Peyer's patch (tissue), 4 donors: ENCODE results near the gene SLC6A11. TPM values are rescaled to one million over a fixed set of nuclear protein-coding genes. Genes with fewer than 3 reads are reported as not detected.

ENCODE experiments used
- DNase-seq, 3 donors: peaks; one replicate each; pipeline ENCODE4 v3.0.0-alpha.2; 2017 to 2019
- H3K27ac ChIP-seq, 4 donors: fragments of 200-600 bp; sonication (generic); one replicate each; pipeline ENCODE4 v1.5.1; 2016 to 2019
- H3K27me3 ChIP-seq, 2 donors: fragments of 200-600 bp; sonication (generic); one replicate each; pipeline ENCODE4 v1.5.1; 2019
- H3K36me3 ChIP-seq, 3 donors: fragments of 200-600 bp; sonication (generic); one replicate each; pipeline ENCODE4 v1.5.1; 2016 to 2019
- H3K4me1 ChIP-seq, 4 donors: fragments of 200-600 bp; sonication (generic); one replicate each; pipeline ENCODE4 v1.5.1; 2016 to 2019
- H3K4me3 ChIP-seq, 4 donors: fragments of 200-600 bp; sonication (generic); 1 replicate in 3 of 4; 2 replicates in 1 of 4; pipeline ENCODE4 v1.5.1; 2016 to 2019; ENCODE audit warnings: mild to moderate bottlenecking in 1 of 4
- H3K9me3 ChIP-seq, 4 donors: fragments of 200-600 bp; sonication (generic); one replicate each; pipeline ENCODE4 v1.5.1; 2016 to 2019; ENCODE audit warnings: mild to moderate bottlenecking in 1 of 4
- POLR2A ChIP-seq, 2 donors: fragments of 450-650 bp; IDR thresholded peaks; one replicate each; pipeline ENCODE4 v1.5.1; 2017; ENCODE audit warnings: antibody characterized with exemption in 2 of 2, mild to moderate bottlenecking in 2 of 2, moderate library complexity in 2 of 2
- total RNA-seq, 4 donors: library from RNA; depleted of rRNA; stranded (reverse); fragments of >200 nt; gene quantifications; one replicate each; pipeline ENCODE4 v1.1.0, GENCODE V29; 2016
- TF ChIP-seq, protein P1 (sequence below), 6 experiments: fragments of 450-650 bp in 4 of 6; fragments of 200-600 bp in 2 of 6; sonication (generic) in 1 of 6; IDR thresholded peaks; one replicate each; pipeline ENCODE4 v1.5.1; 2017 to 2019; ENCODE audit warnings: antibody characterized with exemption in 6 of 6, mild to moderate bottlenecking in 3 of 6, moderate library complexity in 1 of 6

SLC6A11 gene
- total RNA-seq, 4 donors from 2014 or later: not detected

DNA sequence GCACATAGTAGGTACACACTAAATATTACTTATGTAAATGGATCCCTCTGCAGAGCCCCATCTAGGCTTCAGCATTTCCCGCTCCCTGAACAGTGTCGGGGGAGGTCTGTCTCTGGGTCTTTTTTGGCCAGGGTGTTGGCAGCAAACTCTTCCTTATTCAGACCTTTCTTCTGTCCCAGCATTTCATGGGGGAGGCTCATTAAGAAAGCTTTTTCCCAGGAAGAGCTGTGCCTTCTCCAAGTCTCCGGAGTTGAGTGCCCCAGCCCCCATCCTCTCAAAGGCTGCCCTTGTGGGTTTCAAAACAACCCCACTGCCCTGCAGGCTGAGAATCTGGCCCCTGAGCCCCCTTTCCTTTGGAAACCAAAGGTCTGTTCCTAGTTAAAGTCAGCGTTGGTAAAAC is 25.1 kb downstream of the SLC6A11 start:
- no peak overlapping the region for H3K27ac ChIP-seq
- H3K9me3 ChIP-seq: no peaks in the 10 kb centered on the region
- no peak for TF ChIP-seq POLR2A (IDR thresholded peaks at IDR 0.05)
- TF ChIP-seq, protein P1, sequence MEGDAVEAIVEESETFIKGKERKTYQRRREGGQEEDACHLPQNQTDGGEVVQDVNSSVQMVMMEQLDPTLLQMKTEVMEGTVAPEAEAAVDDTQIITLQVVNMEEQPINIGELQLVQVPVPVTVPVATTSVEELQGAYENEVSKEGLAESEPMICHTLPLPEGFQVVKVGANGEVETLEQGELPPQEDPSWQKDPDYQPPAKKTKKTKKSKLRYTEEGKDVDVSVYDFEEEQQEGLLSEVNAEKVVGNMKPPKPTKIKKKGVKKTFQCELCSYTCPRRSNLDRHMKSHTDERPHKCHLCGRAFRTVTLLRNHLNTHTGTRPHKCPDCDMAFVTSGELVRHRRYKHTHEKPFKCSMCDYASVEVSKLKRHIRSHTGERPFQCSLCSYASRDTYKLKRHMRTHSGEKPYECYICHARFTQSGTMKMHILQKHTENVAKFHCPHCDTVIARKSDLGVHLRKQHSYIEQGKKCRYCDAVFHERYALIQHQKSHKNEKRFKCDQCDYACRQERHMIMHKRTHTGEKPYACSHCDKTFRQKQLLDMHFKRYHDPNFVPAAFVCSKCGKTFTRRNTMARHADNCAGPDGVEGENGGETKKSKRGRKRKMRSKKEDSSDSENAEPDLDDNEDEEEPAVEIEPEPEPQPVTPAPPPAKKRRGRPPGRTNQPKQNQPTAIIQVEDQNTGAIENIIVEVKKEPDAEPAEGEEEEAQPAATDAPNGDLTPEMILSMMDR (IDR thresholded peaks at IDR 0.05): no peak
- no peaks in the 10 kb centered on the region for H3K36me3 ChIP-seq
- DNase-seq: no peak
- no peaks in the 10 kb centered on the region for H3K27me3 ChIP-seq
- no peaks in the 10 kb centered on the region for H3K4me1 ChIP-seq
- H3K4me3 ChIP-seq: no peak overlapping the region

DNA sequence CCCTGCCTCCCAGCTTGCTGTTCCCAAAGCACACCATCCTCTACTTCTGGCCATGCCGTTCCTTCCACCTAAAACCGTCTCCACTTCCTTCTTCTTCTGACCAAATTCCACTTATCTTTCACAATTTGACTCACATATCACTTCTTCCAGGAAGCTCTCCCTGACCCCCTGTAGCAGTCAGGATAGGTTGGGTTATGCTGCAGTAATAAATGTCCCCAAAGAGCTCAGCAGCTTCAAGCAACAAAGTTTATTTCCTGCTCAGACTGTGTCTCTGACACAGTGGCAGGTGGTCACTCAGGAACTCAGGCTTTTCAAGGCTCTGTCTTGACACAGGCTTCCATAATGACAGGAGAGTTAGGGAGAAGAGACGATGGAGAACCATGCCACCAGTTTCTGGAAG is 27.4 kb downstream of the SLC6A11 start:
- Histone ChIP-seq H3K27ac (no peak overlapping the region), H3K4me3 (no peak overlapping the region), H3K9me3 (no peaks in the 10 kb centered on the region), H3K27me3 (no peaks in the 10 kb centered on the region), H3K4me1 (no peaks in the 10 kb centered on the region), H3K36me3 (no peaks in the 10 kb centered on the region)
- DNase-seq: no peak
- TF ChIP-seq, protein P1 (IDR thresholded peaks at IDR 0.05): no peak
- TF ChIP-seq POLR2A (IDR thresholded peaks at IDR 0.05): no peak

DNA sequence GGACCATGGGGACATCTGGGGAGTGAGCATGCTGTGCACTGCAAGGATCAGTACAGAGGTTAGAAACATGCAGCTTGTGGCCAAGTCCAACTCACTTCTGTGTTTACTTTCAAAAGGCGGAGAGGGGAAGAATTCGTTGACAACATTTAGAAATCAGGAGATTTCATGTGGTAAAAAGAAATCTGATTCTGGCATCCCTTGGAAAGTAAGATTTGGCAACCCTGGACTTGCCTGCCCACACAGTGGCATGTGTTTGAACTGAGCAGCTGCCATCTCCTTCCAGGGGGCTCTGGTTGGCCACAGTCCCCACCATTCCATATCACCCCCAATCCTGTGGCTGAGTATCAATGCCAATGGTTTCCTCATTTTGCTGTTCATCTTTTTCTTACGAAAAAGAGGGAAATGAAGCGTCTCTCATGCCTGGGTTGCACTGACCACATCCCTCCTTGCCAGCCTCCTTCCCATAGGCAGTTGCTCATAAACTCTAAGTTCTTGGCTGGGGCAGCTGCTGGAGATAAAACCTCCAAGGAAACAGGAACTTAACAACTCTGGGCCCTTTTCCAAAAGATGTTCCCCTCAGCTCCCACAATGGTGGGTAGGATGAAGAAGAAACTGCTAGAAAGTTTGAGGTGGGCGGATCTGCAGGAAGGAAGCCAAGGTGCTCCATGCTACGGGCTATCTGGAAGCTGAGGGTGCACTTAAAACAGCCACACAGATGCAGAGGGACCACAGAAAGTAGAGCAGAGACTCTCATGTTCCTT is 29.2 kb downstream of the SLC6A11 start:
- Histone ChIP-seq H3K9me3 (no peaks in the 10 kb centered on the region), H3K4me1 (no peaks in the 10 kb centered on the region), H3K27ac (no peak overlapping the region), H3K27me3 (no peaks in the 10 kb centered on the region), H3K4me3 (no peak overlapping the region), H3K36me3 (no peaks in the 10 kb centered on the region)
- DNase-seq: no peak
- TF ChIP-seq, protein P1 (IDR thresholded peaks at IDR 0.05): no peak
- no peak for TF ChIP-seq POLR2A (IDR thresholded peaks at IDR 0.05)

DNA sequence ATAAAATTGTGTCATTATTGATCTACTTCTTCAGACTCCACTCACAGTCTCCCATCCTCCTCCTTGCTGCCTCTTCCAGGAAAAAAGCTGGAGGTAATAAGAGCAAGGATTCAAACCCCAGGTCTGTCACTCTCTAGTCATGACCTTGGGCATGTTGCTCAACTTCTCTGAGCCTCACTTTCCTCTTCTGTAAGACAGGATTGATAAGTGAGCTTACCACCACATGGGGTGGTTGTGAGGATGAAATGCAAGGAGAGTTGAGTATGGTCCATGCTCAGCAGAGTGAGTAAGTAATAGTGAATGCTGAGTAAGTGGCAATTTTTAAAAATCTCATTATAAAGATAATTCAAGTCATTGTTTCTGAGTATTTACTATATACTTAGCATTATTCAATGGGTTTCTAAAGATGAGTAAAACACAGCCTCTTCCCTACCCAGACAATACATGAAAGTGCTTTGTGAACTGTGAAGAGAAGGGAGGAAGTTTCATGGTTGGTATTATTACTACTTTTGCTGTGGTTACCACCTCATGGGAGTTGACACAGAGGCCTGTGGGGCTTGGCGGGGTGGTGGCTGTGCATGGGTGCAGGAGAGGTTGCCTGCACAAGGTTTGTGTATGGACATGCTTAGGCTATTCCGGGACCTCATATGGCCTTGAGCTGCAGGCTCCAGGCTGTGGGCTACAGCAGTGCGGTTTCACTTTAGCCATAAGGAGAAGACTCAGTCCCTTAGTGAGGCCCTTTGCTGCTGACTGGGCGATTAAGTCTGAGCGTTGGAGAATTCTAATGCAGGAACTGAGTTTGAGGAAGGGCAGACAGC is 30.0 kb downstream of the SLC6A11 start:
- Histone ChIP-seq H3K9me3 (no peaks in the 10 kb centered on the region), H3K27me3 (no peaks in the 10 kb centered on the region), H3K4me3 (no peak overlapping the region), H3K4me1 (no peaks in the 10 kb centered on the region), H3K27ac (no peak overlapping the region), H3K36me3 (no peaks in the 10 kb centered on the region)
- TF ChIP-seq POLR2A (IDR thresholded peaks at IDR 0.05): no peak
- TF ChIP-seq, protein P1 (IDR thresholded peaks at IDR 0.05): no peak
- no peak for DNase-seq

DNA sequence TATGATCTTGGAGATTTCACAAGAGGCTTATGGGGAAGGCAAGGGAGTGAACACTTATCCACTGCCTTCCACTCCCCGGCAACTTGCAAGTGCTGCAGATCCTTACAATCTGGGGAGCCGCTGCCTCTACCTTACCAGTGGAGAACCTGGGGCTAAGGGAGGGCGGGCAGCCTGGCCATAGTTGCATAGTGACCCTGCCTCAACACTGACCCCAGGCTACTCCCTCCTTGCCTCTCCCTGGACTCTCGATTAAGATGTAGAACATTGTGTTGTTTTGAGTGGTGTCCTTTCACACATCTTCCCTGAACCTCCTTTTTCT is 30.6 kb downstream of the SLC6A11 start:
- Histone ChIP-seq H3K36me3 (no peaks in the 10 kb centered on the region), H3K27me3 (no peaks in the 10 kb centered on the region), H3K9me3 (no peaks in the 10 kb centered on the region), H3K27ac (no peak overlapping the region), H3K4me1 (no peaks in the 10 kb centered on the region), H3K4me3 (no peak overlapping the region)
- no peak for DNase-seq
- TF ChIP-seq, protein P1 (IDR thresholded peaks at IDR 0.05): no peak
- TF ChIP-seq POLR2A (IDR thresholded peaks at IDR 0.05): no peak
